HG03039 (cell line): ENCODE data around the gene DPP8.

ENCODE experiments used
- ATAC-seq: cut with Tn5 transposase; IDR thresholded peaks from one replicate; pipeline ENCODE4 v1.9.1; 2021; ENCODE audit warnings: mild to moderate bottlenecking, moderate library complexity; ENCODE audit not compliant: unreplicated experiment

Gene DPP8

GRCh38 chr15:65426216-65426853 is 91.2 kb downstream of the DPP8 start:
- ATAC-seq, result no peak

DNA sequence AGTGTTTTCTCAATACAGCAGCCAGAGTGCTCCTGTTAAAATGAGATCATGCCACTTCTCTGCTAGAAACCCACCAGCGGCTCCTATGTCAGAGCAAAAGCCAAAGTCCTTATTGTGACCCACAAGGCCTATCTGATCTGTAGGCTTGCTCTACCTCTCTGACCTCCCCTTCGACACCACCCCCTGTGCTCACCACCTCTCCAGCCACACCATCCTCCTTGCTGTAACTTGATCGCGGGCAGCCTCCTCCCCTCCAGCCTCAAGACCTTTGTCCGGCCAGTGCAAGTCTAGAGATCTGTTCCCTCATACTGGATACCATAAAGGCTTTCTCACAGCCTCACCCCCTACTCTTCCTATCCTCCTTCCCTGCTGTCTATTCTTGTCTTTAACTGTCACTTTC is 92.8 kb downstream of the DPP8 start:
- no peak for ATAC-seq

DNA sequence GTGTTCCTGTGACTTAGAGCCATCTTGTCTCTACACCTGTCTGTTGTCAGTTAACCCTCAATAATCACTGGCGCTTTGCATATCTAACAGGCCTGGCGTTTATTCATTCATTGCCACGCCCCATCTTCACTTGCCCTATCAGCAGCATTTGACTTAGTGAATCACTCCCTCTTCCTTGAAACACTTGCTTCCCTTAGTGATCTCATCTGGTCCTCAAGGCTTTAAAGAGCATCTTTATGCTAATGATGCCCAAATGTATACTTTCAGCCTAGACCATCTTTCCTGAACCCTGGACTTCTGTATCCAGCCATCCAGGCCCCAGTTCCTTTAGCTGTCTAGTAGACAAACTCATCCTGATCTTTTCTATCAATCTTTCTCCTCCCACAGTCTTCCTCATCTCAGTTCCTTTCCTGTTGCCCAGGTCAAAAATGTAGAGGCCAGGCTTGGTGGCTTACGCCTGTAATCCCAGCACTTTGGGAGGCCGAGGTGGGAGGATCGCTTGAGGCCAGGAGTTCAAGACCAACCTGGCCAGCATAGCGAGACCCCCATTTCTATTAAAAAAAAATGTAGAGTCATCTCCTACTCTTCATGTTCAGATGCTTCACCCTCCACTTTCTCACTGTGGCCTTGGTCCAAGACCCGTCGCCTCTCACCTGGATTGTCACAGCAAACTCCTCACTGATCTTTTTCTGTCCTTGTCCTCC is 93.4 kb downstream of the DPP8 start:
- ATAC-seq, result no peak

DNA sequence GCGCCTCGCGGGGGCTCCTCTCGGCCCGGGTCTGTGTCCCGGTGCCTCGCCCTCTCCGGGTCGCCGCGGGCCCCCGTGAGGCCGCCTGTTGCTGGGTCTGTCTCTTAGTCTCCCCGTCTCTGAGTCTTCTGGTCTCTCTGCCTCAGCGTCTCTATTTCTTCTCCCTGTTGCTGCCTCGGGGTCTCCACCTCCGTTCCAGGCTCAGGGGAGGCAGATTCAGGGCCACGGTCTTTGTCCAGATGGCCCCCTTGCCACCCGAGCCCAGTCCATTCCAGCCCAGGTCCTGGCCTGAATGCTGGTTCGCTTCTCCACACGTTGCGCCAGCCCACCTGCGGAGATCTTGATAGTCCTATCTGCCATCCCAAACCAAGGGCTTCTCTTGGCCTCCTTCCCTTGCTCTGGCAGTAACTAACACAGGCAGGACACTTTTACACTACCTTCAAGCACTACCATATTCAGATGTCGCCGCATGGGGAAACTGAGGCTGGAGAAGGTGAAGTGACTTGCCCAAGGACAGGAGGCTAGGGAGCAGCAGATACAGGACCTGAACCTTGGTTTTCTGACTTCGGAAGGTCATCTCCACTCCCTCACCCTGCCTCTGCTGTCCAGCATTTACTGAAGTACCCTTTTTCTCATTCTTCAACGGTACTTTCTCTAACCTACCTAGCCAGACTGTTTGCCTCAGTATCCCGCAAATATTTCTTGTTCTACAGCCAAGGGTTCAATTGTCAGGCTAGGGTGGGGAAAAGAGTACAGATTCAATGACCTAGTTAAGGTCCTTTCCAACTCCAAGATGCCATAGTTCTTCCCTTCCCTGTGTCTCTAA is 94.1 kb downstream of the DPP8 start:
- ATAC-seq, result no peak

GRCh38 chr15:65421360-65422215 is 95.9 kb downstream of the DPP8 start:
- no peak for ATAC-seq

DNA sequence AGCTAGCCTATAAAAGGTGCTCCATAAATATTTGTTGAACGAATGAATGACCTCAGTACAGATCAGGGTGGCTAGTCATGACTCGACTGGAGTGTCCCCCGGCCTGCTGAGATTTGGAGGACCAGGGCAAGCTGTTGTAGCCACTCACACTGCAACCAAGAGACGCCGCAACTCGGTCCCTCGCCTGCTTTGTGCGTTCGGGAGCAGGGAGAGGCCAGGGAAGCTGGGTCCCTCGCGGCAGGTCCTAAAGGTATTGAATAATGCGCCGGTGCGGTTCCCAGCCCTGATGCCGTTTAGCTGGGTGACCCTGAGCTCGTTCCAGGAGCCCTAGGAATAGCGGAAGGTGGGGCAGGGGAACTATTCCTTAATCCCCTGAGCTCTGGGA is 96.5 kb downstream of the DPP8 start:
- ATAC-seq, result no peak

DNA sequence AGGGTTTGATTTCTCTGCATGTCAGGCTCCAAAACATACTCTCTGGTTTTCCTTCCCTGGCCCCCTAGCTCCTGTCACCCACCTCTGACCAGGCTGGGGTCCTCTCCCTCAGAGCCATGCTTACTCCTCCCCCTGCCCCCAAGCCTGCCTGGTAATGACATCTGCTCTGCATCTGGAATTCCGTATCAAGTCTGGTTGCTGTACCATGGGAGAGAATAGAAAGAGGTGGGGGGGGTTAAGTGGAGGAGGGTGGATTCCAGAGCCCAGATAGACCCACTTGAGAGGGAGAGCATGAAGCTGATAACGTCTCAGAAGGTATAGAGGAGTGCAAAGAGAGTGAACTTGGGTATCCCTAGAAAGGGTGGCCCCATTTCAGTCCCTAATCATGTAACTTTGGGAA is 98.9 kb downstream of the DPP8 start:
- no peak for ATAC-seq

- ATAC-seq, result no peak
Measured at GRCh38 chr15:65416845-65417416, 100.6 kb downstream of the DPP8 start.

DNA sequence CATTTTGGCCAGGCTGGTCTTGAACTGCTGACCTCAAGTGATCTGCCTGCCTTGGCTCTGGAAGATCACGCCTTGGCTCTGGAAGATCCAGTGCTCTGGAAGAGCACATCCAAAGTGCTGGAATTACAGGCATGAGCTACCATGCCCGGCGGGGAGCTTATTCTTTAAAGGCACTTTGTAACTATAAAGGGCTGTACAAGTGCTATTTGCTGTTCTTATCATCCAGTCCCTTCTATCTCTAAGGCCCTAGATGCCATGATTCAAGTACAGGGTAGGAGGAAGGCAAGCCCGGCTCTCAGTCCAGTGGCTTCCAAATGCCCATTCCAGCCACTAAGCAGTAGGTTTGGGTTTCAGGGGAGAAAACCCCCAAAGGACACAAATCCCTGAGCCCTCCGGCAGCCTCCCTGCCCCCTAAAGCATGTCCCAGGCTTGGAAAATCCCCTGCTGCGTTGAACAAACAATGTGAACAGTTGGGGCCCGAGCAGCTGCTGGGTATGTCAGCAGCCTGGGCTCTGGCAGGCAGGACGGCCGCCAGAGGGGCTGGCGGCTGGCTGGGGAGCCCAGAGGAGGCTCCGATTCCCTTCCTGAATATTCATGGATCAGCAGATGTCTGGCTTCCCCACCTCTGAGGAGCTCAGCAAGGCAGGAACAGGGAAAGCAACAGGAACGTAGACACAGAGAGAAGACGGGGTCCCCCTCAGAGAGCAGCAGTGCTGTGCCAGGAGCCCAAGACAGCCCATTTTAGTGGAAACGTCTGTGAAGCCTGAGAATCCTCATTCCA is 102.5 kb downstream of the DPP8 start:
- ATAC-seq, result no peak

DNA sequence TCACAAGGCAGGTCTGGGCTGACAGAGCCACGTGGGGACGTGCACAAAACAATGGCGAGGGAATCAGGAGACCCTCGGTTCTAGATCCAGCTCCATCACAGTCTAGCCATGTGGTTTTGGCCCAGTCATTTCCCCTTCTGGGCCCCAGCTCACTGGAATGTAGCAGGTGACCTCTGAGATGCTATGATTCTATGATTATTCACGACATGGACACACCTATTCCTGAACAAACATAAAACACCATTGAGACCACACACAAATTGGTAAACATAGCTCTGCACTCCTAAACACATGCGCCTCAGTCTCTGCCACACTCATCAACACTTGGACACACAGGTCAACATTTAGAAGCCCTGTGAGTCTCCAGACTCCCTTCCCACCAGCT is 103.7 kb downstream of the DPP8 start:
- no peak for ATAC-seq

- no peak for ATAC-seq
Measured at GRCh38 chr15:65413051-65413759, 104.3 kb downstream of the DPP8 start.

DNA sequence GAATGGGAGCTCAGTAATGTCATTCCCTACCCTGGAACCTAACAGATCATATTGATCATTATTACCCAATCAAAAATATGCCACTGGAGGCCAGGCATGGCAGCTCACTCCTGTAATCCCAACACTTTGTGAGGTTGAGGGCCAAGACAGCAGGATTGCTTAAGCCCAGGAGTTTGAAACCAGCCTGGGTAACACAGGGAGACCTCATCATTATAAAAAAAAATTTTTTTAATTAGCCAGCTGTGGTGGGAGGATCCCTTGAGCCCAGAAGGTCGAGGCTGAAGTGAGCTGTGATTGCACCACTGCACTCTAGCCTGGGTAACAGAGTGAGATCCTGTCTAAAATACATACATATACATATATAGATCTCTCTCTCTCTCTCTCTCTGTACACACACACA is 104.9 kb downstream of the DPP8 start:
- no peak for ATAC-seq

GRCh38 chr15:65411465-65412071 is 105.9 kb downstream of the DPP8 start:
- ATAC-seq, result no peak

- ATAC-seq, result no peak
Measured at GRCh38 chr15:65410972-65411371, 106.5 kb downstream of the DPP8 start.

DNA sequence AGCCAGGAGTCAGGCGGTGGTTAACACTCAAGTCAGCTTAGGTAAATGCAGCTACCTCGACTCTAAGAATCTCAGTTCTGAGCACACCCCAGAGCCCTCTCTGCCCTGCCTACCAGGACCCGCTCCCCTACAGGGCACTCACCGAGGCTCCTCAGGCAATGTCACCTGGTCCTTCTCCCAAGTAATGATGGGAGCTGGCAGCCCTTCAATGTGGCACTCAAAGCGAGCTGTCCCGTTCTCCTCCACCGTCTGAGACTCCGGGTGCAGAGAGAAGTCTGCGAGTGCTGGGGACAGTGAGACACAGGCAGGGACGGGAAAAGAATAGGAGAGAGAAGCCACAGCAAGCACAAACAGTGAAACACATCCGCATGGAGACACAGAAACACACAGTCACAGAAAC is 107.5 kb downstream of the DPP8 start:
- ATAC-seq, result no peak

DNA sequence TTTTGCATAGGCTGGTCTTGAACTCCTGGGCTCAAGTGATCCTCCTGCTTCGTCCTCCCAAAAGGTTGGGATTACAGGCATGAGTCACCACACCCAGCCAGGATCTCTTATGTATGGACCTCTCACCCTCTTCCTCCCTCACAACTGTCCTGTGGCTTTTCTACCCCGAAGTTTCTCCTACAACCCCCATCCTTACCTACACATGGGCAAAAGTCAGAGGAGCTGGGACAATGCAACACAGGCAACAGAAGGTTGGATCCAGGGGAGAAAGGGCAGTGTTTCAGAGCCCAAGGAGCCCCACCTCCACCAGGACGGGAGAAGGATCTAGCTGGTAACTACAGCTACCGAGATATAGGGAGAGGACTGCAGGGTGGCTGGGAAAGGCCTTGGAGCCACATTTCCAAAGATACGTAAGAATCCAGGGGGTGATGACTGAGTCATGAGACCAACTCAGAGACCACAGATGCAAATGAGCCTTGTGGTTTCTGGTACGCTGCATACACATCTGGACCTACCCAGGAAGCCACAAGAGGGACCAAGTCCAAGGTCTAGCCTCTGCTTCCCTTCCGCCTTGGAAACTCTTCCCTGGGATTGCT is 108.4 kb downstream of the DPP8 start:
- no peak for ATAC-seq

DNA sequence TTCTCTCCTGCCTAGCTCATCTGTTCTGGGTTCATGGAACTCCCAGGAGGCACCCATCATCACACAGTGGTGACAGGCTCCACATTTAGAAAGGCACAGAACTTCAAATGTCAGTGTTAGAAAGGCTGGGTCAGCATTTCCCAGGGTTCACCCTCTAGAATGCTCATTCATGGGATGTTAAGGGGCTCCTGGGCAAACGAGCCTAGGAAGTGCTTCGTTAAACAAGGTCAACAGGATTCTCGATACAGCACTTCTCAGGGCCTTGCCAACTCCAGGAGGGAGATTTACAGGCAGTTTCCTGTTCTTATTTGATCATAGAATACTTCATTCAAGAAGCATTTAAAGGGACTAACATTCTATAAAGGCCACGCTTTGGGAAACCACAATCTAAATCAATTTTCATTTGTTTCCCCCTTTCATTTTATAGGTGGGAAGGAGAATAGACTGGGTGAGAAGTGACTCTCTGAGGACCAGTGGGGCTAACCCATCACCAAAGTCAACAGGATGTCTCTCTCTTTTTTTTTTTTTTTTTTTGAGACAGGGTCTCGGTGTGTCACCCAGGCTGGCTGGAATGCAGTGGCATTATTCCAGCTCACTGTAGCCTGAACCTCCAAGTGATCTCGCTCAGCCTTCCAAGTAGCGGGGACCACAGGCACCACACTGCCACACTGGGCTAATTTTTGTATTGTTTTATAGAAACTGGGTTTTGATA is 109.0 kb downstream of the DPP8 start:
- ATAC-seq, result no peak

DNA sequence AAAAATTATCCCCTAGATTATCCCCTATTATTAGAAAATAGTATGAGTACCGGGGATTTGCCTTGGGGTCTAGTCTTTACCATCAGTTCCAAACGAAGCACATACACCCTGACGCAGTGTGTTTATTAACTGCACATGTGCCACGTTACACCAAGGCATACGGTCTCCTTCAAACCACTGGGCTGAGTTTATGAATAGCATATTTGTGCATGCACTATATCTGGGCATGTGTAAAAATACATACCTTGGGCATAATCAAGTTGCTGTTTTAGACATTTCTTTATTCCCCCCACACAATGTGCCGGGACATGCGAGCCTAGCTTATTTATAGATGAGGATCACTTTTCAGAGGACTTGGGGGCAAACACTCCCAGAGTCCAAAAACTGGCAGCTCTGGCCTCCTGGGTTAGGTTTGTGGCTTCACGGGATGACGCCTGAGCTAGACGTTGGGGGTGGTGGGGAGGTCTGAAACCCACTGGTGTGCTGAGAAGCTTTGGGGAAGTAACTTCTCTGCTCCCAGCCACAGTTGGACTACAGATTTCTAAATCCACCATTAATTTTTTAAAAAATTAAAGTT is 111.0 kb downstream of the DPP8 start:
- no peak for ATAC-seq
